RWPE1 (cell line): ENCODE data around the gene TPO.
"Not testable (repeated sequence)": the region's sequence is repeated elsewhere in the genome, so short reads cannot be mapped to it uniquely, and the experiment has no call there.

Experiments
- CTCF ChIA-PET: fragments of 350-600 bp; sonication (Branson Sonifier 250); formaldehyde crosslinking; extraction: SDS; loops from one replicate; lab custom pipeline; 2021; lab: Yijun Ruan, JAX
- POLR2A ChIA-PET: fragments of 400-600 bp; formaldehyde crosslinking; extraction: SDS; loops from one replicate; lab custom pipeline; 2020; ENCODE audit warnings: antibody characterized with exemption; ENCODE audit not compliant: low non-redundant PET; lab: Yijun Ruan, JAX
- DNase-seq: peaks from one replicate; pipeline ENCODE4 v3.0.0; 2012; ENCODE audit warnings: low spot score
- H3K27ac ChIP-seq: fragments of 450-650 bp; 2 replicates; pipeline ENCODE4 v1.5.1; 2017
- CTCF ChIP-seq: fragments of 450-650 bp; conservative IDR thresholded peaks from 2 replicates; pipeline ENCODE4 v1.5.1; 2017; ENCODE audit warnings: low read depth, mild to moderate bottlenecking

The TPO gene

GRCh38 chr2:1515073-1515430, 101.8 kb downstream of the TPO start:
- no peak overlapping the region for H3K27ac ChIP-seq
- DNase-seq: no peak
- no peak for TF ChIP-seq CTCF
- CTCF ChIA-PET: interaction anchor here (0.8 kb wide), 1 partner anchor 46 kb away, joined by 3 read pairs; no protein-coding TSS in a partner anchor
- POLR2A ChIA-PET: no interaction called here

- ChIA-PET POLR2A (no interaction called here), CTCF (interaction anchor here (0.6 kb wide), 1 partner anchor 74 kb away, joined by 3 read pairs; no protein-coding TSS in a partner anchor)
- no peak overlapping the region for H3K27ac ChIP-seq
- TF ChIP-seq CTCF: no peak
- no peak for DNase-seq
These were observed 102.9 kb downstream of the TPO start for GRCh38 chr2:1515986-1516797.

GRCh38 chr2:1516798-1517060, 103.5 kb downstream of the TPO start:
- ChIA-PET POLR2A (no interaction called here), CTCF (no interaction called here)
- DNase-seq: no peak
- no peak overlapping the region for H3K27ac ChIP-seq
- TF ChIP-seq CTCF: no peak

GRCh38 chr2:1517291-1517690, 104.0 kb downstream of the TPO start:
- CTCF ChIA-PET, DNase-seq, POLR2A ChIA-PET: not testable (repeated sequence)

GRCh38 chr2:1517786-1518185, 104.5 kb downstream of the TPO start:
- no peak for DNase-seq
- no peak for TF ChIP-seq CTCF
- no peak overlapping the region for H3K27ac ChIP-seq
- ChIA-PET POLR2A (no interaction called here), CTCF (interaction anchor here (0.6 kb wide), 1 partner anchor 228 kb away, joined by 4 read pairs; no protein-coding TSS in a partner anchor)

More at GRCh38 chr2:1517291-1517690, 104.0 kb downstream of the TPO start:
- H3K27ac ChIP-seq: not testable (repeated sequence)

- no peak for DNase-seq
- H3K27ac ChIP-seq: no peak overlapping the region
- POLR2A ChIA-PET: no interaction called here
These were observed 105.1 kb downstream of the TPO start for GRCh38 chr2:1518331-1518803.

More at GRCh38 chr2:1518331-1518803, 105.1 kb downstream of the TPO start:
- no peak for TF ChIP-seq CTCF
- CTCF ChIA-PET: interaction anchor here (0.6 kb wide), 1 partner anchor 227 kb away, joined by 4 read pairs; no protein-coding TSS in a partner anchor
